ENCODE data around the gene PEAK1.

DNA sequence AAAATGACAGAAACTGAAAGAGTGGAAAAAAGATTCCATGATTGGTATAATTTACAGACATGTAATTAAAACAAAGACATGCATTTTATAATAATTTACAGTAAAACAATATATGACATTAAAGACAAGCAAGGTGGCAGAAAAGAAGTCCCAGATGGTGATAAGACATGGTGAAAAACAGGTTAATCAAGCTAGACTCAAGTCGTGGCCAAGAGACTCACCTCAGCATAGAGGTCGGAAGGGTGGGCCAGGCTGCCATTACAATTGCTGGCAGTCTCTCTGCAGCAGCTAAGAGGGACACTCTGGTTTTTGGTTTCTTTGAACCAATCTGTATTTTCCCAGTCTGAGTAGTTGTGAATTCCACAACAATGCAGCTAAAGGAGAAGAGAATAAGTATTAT is 367.3 kb downstream of the PEAK1 start:
- TF ChIP-seq, protein P1, sequence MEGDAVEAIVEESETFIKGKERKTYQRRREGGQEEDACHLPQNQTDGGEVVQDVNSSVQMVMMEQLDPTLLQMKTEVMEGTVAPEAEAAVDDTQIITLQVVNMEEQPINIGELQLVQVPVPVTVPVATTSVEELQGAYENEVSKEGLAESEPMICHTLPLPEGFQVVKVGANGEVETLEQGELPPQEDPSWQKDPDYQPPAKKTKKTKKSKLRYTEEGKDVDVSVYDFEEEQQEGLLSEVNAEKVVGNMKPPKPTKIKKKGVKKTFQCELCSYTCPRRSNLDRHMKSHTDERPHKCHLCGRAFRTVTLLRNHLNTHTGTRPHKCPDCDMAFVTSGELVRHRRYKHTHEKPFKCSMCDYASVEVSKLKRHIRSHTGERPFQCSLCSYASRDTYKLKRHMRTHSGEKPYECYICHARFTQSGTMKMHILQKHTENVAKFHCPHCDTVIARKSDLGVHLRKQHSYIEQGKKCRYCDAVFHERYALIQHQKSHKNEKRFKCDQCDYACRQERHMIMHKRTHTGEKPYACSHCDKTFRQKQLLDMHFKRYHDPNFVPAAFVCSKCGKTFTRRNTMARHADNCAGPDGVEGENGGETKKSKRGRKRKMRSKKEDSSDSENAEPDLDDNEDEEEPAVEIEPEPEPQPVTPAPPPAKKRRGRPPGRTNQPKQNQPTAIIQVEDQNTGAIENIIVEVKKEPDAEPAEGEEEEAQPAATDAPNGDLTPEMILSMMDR (IDR thresholded peaks at IDR 0.05) = no peak
- no peak for TF ChIP-seq POLR2A (IDR thresholded peaks at IDR 0.05)
